Lower leg skin (tissue), 3 donors: ENCODE results near the gene EYA3.

Source experiments
- CTCF ChIP-seq, 3 donors: fragments of 450-650 bp; IDR thresholded peaks; one replicate each; pipeline ENCODE4 v1.5.1; 2016; ENCODE audit warnings: antibody characterized with exemption in 3 of 3, mild to moderate bottlenecking in 3 of 3, moderate library complexity in 2 of 3
- POLR2A ChIP-seq, 2 donors: fragments of 450-650 bp; IDR thresholded peaks; one replicate each; pipeline ENCODE4 v1.6.1; 2016 to 2017; ENCODE audit warnings: antibody characterized with exemption in 2 of 2, mild to moderate bottlenecking in 1 of 2, moderate library complexity in 1 of 2

- TF ChIP-seq POLR2A (IDR thresholded peaks at IDR 0.05) (no peak), CTCF (IDR thresholded peaks at IDR 0.05) (no peak)
Measured at GRCh38 chr1:28010969-28011368, 77.4 kb downstream of the EYA3 start.
